ENCODE data around the gene CNOT10. TPM values are rescaled to one million over a fixed set of nuclear protein-coding genes. Genes with fewer than 3 reads are reported as not detected.

CNOT10 gene
- polyA plus RNA-seq, 1 donor (not counting 4 experiments of a cell fraction or from before 2014, with no cell fraction given): 24.2 TPM

DNA sequence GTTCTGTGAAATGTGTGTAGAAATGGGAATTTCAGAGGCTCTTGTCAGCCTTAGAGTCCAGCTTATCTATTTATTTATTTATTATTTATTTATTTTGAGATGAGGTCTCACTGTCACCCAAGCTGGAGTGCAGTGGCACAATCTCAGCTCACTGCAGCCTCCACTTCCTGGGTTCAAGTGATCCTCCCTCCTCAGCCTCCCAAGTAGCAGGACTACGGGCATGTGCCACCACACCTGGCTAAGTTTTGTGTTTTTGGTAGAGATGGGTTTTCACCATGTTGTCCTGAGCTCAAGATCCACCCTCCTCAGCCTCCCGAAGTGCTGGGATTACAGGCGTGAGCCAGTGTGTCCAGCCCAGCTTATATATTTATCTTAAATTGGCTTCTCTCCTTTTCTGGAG, 11.5 kb downstream of the CNOT10 start:
- Histone ChIP-seq H4K20me1 (ENCODE audit: control insufficient read depth, extremely low read depth, insufficient read depth, low read length) (no peaks in the 10 kb centered on the region), H3K27ac (ENCODE audit: control insufficient read depth, insufficient read depth, low read length) (no peak overlapping the region), H3K4me3 (ENCODE audit: control insufficient read depth in 2 of 3, extremely low read depth in 1 of 3, insufficient read depth in 2 of 3, low read depth in 1 of 3, low read length in 3 of 3) (no peak overlapping the region), H3K4me2 (ENCODE audit: control insufficient read depth, extremely low read depth, insufficient read depth, low read depth, low read length) (no peak overlapping the region), H3K4me1 (ENCODE audit: control insufficient read depth, extremely low read depth, insufficient read depth, low read length) (no peaks in the 10 kb centered on the region), H3K27me3 (ENCODE audit: control insufficient read depth, extremely low read depth, insufficient read depth, low read length) (no peaks in the 10 kb centered on the region), H3K36me3 (ENCODE audit: control insufficient read depth in 2 of 2, extremely low read depth in 1 of 2, insufficient read depth in 2 of 2, low read length in 2 of 2) (no peaks in the 10 kb centered on the region), H3K79me2 (ENCODE audit: control insufficient read depth, insufficient read depth, low read length) (peaks cover 42% of the 10 kb centered on the region), H2AFZ (ENCODE audit: control insufficient read depth, low read length) (no peak overlapping the region), H3K9me1 (ENCODE audit: control insufficient read depth, extremely low read depth, insufficient read depth, low read length) (no peaks in the 10 kb centered on the region), H3K9ac (ENCODE audit: control insufficient read depth, extremely low read depth, insufficient read depth, low read length) (no peak overlapping the region), H3K9me3 (ENCODE audit: control insufficient read depth, low read depth, low read length) (no peaks in the 10 kb centered on the region)
- dilution Hi-C loops (cut with MboI; ENCODE audit: extremely low pct_ligation_motif_present, low sequenced_read_pairs): no loop called here
- no peak for TF ChIP-seq EZH2 (IDR thresholded peaks at IDR 0.05; ENCODE audit: low read length)
- TF ChIP-seq, protein P1, sequence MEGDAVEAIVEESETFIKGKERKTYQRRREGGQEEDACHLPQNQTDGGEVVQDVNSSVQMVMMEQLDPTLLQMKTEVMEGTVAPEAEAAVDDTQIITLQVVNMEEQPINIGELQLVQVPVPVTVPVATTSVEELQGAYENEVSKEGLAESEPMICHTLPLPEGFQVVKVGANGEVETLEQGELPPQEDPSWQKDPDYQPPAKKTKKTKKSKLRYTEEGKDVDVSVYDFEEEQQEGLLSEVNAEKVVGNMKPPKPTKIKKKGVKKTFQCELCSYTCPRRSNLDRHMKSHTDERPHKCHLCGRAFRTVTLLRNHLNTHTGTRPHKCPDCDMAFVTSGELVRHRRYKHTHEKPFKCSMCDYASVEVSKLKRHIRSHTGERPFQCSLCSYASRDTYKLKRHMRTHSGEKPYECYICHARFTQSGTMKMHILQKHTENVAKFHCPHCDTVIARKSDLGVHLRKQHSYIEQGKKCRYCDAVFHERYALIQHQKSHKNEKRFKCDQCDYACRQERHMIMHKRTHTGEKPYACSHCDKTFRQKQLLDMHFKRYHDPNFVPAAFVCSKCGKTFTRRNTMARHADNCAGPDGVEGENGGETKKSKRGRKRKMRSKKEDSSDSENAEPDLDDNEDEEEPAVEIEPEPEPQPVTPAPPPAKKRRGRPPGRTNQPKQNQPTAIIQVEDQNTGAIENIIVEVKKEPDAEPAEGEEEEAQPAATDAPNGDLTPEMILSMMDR (optimal IDR thresholded peaks at IDR 0.05 in 1 of 3, IDR thresholded peaks at IDR 0.05 in 1 of 3, conservative IDR thresholded peaks at IDR 0.05 in 1 of 3; ENCODE audit: extremely low read depth in 1 of 3, insufficient read depth in 2 of 3, low read length in 3 of 3): no peak
- no peak for DNase-seq (ENCODE audit: low read depth, low spot score)
- FAIRE-seq: no peak

DNA sequence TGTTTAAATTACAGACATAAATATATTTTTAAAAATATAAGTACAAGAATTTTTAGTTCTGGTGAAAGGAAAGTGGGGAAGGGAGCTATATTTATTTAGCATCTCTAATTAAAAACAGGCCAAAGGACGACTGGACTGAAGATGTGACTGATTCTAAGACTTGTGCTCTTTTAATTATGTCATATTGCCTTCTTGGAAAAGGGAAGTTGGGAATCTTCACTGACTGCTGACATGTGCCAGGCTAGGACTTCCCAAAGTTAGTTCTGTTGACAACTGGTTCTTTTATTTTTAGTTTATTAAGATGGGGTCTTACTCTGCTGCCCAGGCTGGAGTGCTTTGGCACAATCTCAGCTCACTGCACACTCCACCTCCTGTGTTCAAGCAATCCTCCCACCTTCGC, 13.5 kb downstream of the CNOT10 start:
- DNase-seq (ENCODE audit: low read depth, low spot score): no peak
- TF ChIP-seq EZH2 (IDR thresholded peaks at IDR 0.05; ENCODE audit: low read length): no peak
- TF ChIP-seq, protein P1 (optimal IDR thresholded peaks at IDR 0.05 in 1 of 3, IDR thresholded peaks at IDR 0.05 in 1 of 3, conservative IDR thresholded peaks at IDR 0.05 in 1 of 3; ENCODE audit: extremely low read depth in 1 of 3, insufficient read depth in 2 of 3, low read length in 3 of 3): no peak

More for the DNA sequence above, 13.5 kb downstream of the CNOT10 start:
- Histone ChIP-seq H3K36me3 (ENCODE audit: control insufficient read depth in 2 of 2, extremely low read depth in 1 of 2, insufficient read depth in 2 of 2, low read length in 2 of 2) (no peaks in the 10 kb centered on the region), H3K4me2 (ENCODE audit: control insufficient read depth, extremely low read depth, insufficient read depth, low read depth, low read length) (no peak overlapping the region), H3K9ac (ENCODE audit: control insufficient read depth, extremely low read depth, insufficient read depth, low read length) (no peak overlapping the region), H4K20me1 (ENCODE audit: control insufficient read depth, extremely low read depth, insufficient read depth, low read length) (no peaks in the 10 kb centered on the region), H3K4me1 (ENCODE audit: control insufficient read depth, extremely low read depth, insufficient read depth, low read length) (no peaks in the 10 kb centered on the region), H3K27ac (ENCODE audit: control insufficient read depth, insufficient read depth, low read length) (no peak overlapping the region), H3K4me3 (ENCODE audit: control insufficient read depth in 2 of 3, extremely low read depth in 1 of 3, insufficient read depth in 2 of 3, low read depth in 1 of 3, low read length in 3 of 3) (no peak overlapping the region), H3K9me1 (ENCODE audit: control insufficient read depth, extremely low read depth, insufficient read depth, low read length) (no peaks in the 10 kb centered on the region), H3K79me2 (ENCODE audit: control insufficient read depth, insufficient read depth, low read length) (peaks cover 34% of the 10 kb centered on the region), H3K27me3 (ENCODE audit: control insufficient read depth, extremely low read depth, insufficient read depth, low read length) (no peaks in the 10 kb centered on the region), H3K9me3 (ENCODE audit: control insufficient read depth, low read depth, low read length) (no peaks in the 10 kb centered on the region), H2AFZ (ENCODE audit: control insufficient read depth, low read length) (no peak overlapping the region)
- FAIRE-seq: no peak
- dilution Hi-C loops (cut with MboI; ENCODE audit: extremely low pct_ligation_motif_present, low sequenced_read_pairs): no loop called here

Data from keratinocyte (primary cell).